ENCODE data around the gene TADA2B. TPM values are rescaled to one million over a fixed set of nuclear protein-coding genes. Genes with fewer than 3 reads are reported as not detected.
"Not testable (repeated sequence)": the region's sequence is repeated elsewhere in the genome, so short reads cannot be mapped to it uniquely, and the experiment has no call there.

The TADA2B gene
- total and polyA plus RNA-seq, 2 experiments from 2014 or later = 2.2 to 14.8 TPM

- WGBS, 2 experiments (ENCODE audit: low coverage in 1 of 2, low lambda C conversion rate in 2 of 2, missing lambda C conversion rate in 2 of 2) = 65 to 67% methylated on average over 6 of the region's 6 CpGs
- H3K9me3 ChIP-seq (ENCODE audit: low read depth) = no peaks in the 10 kb centered on the region
- no peak for TF ChIP-seq EZH2 (IDR thresholded peaks at IDR 0.05; ENCODE audit: insufficient read depth, poor library complexity, severe bottlenecking)
- no peak for TF ChIP-seq EZH2phosphoT487 (IDR thresholded peaks at IDR 0.05; ENCODE audit: insufficient read depth, low read depth)
Observed at GRCh38 chr4:7076696-7077082, 33.5 kb downstream of the TADA2B start.

GRCh38 chr4:7077371-7077770 is 34.2 kb downstream of the TADA2B start:
- H3K4me2 ChIP-seq (ENCODE audit: unreplicated experiment) = no peak overlapping the region
- H3K9me3 ChIP-seq (ENCODE audit: low read depth) = no peaks in the 10 kb centered on the region
- H3K27ac ChIP-seq = no peak overlapping the region
- no peaks in the 10 kb centered on the region for H3K4me1 ChIP-seq (ENCODE audit: insufficient read depth)
- no peak overlapping the region for H3K4me3 ChIP-seq
- H2AFZ ChIP-seq = no peak overlapping the region
- H3F3A ChIP-seq (ENCODE audit: insufficient read depth) = no peaks in the 10 kb centered on the region
- H3K79me2 ChIP-seq (ENCODE audit: insufficient read depth) = no peaks in the 10 kb centered on the region
- no peaks in the 10 kb centered on the region for H4K20me1 ChIP-seq (ENCODE audit: insufficient read depth)
- H3K36me3 ChIP-seq (ENCODE audit: low read depth) = no peaks in the 10 kb centered on the region
- WGBS, 2 experiments (ENCODE audit: low coverage in 1 of 2, low lambda C conversion rate in 2 of 2, missing lambda C conversion rate in 2 of 2) = 76 to 90% methylated on average over 12 of the region's 12 CpGs
- H3K9ac ChIP-seq = no peak overlapping the region
- H3K27me3 ChIP-seq (replicated peaks; ENCODE audit: insufficient read depth) = peaks cover 16% of the 10 kb centered on the region
- H3K9me2 ChIP-seq (ENCODE audit: insufficient read depth) = no peaks in the 10 kb centered on the region
- TF ChIP-seq EZH2 (IDR thresholded peaks at IDR 0.05; ENCODE audit: insufficient read depth, poor library complexity, severe bottlenecking) (no peak), EZH2phosphoT487 (IDR thresholded peaks at IDR 0.05; ENCODE audit: insufficient read depth, low read depth) (no peak)
- in situ Hi-C loops (cut with MboI) = loop anchor here (10.0 kb wide), 1 partner anchor 363 kb away; the partner anchor contains the start of gene BLOC1S4
- DNase-seq = no peak

More at GRCh38 chr4:7076696-7077082, 33.5 kb downstream of the TADA2B start:
- Histone ChIP-seq H3K36me3 (ENCODE audit: low read depth) (no peaks in the 10 kb centered on the region), H3F3A (ENCODE audit: insufficient read depth) (no peaks in the 10 kb centered on the region), H3K4me3 (no peak overlapping the region), H3K79me2 (ENCODE audit: insufficient read depth) (no peaks in the 10 kb centered on the region), H3K27me3 (replicated peaks; ENCODE audit: insufficient read depth) (peaks cover 16% of the 10 kb centered on the region), H4K20me1 (ENCODE audit: insufficient read depth) (no peaks in the 10 kb centered on the region), H3K9me2 (ENCODE audit: insufficient read depth) (no peaks in the 10 kb centered on the region), H3K9ac (no peak overlapping the region), H3K4me2 (ENCODE audit: unreplicated experiment) (no peak overlapping the region), H2AFZ (no peak overlapping the region), H3K27ac (no peak overlapping the region), H3K4me1 (ENCODE audit: insufficient read depth) (no peaks in the 10 kb centered on the region)
- no peak for DNase-seq
- in situ Hi-C loops (cut with MboI) = loop anchor here (10.0 kb wide), 1 partner anchor 362 kb away; the partner anchor contains the start of gene BLOC1S4

- Histone ChIP-seq H3K27ac (no peak overlapping the region), H3K4me2 (ENCODE audit: unreplicated experiment) (no peak overlapping the region), H3K79me2 (ENCODE audit: insufficient read depth) (no peaks in the 10 kb centered on the region), H3K9me3 (ENCODE audit: low read depth) (no peaks in the 10 kb centered on the region), H4K20me1 (ENCODE audit: insufficient read depth) (no peaks in the 10 kb centered on the region), H3F3A (ENCODE audit: insufficient read depth) (no peaks in the 10 kb centered on the region), H3K9me2 (ENCODE audit: insufficient read depth) (no peaks in the 10 kb centered on the region), H3K4me1 (ENCODE audit: insufficient read depth) (no peaks in the 10 kb centered on the region), H3K9ac (no peak overlapping the region), H3K4me3 (no peak overlapping the region), H3K27me3 (replicated peaks; ENCODE audit: insufficient read depth) (peaks cover 22% of the 10 kb centered on the region), H2AFZ (no peak overlapping the region), H3K36me3 (ENCODE audit: low read depth) (no peaks in the 10 kb centered on the region)
- no peak for DNase-seq
- in situ Hi-C loops (cut with MboI) = loop anchor here (10.0 kb wide), 1 partner anchor 363 kb away; the partner anchor contains the start of gene BLOC1S4
- WGBS, 2 experiments (ENCODE audit: low coverage in 1 of 2, low lambda C conversion rate in 2 of 2, missing lambda C conversion rate in 2 of 2) = 67 to 71% methylated on average over 5 of the region's 5 CpGs
- TF ChIP-seq EZH2 (IDR thresholded peaks at IDR 0.05; ENCODE audit: insufficient read depth, poor library complexity, severe bottlenecking) = no peak
- TF ChIP-seq EZH2phosphoT487 (IDR thresholded peaks at IDR 0.05; ENCODE audit: insufficient read depth, low read depth) = no peak
Observed at GRCh38 chr4:7078025-7078424, 34.9 kb downstream of the TADA2B start.

- not testable (repeated sequence) for H3K4me3 ChIP-seq; H3K9me2 ChIP-seq (ENCODE audit: insufficient read depth); H3K27ac ChIP-seq; H3K79me2 ChIP-seq (ENCODE audit: insufficient read depth); H3K36me3 ChIP-seq (ENCODE audit: low read depth); H2AFZ ChIP-seq; H3F3A ChIP-seq (ENCODE audit: insufficient read depth); H3K4me1 ChIP-seq (ENCODE audit: insufficient read depth); DNase-seq; H4K20me1 ChIP-seq (ENCODE audit: insufficient read depth); H3K9me3 ChIP-seq (ENCODE audit: low read depth); H3K4me2 ChIP-seq (ENCODE audit: unreplicated experiment); H3K9ac ChIP-seq
- in situ Hi-C loops (cut with MboI) = loop anchor here (10.0 kb wide), 1 partner anchor 365 kb away; the partner anchor contains the start of gene BLOC1S4
- H3K27me3 ChIP-seq (replicated peaks; ENCODE audit: insufficient read depth) = peaks cover 35% of the 10 kb centered on the region
Observed at GRCh38 chr4:7079483-7079882, 36.3 kb downstream of the TADA2B start.

GRCh38 chr4:7079909-7080308 is 36.7 kb downstream of the TADA2B start:
- not testable (repeated sequence) for H3K27ac ChIP-seq; DNase-seq; H3K79me2 ChIP-seq (ENCODE audit: insufficient read depth); H3F3A ChIP-seq (ENCODE audit: insufficient read depth); H2AFZ ChIP-seq; H3K9me3 ChIP-seq (ENCODE audit: low read depth); H3K9me2 ChIP-seq (ENCODE audit: insufficient read depth); H3K4me2 ChIP-seq (ENCODE audit: unreplicated experiment); H3K4me1 ChIP-seq (ENCODE audit: insufficient read depth); H3K36me3 ChIP-seq (ENCODE audit: low read depth); H4K20me1 ChIP-seq (ENCODE audit: insufficient read depth); H3K4me3 ChIP-seq; H3K9ac ChIP-seq
- peaks cover 39% of the 10 kb centered on the region for H3K27me3 ChIP-seq (replicated peaks; ENCODE audit: insufficient read depth)
- WGBS, 2 experiments (ENCODE audit: low coverage in 1 of 2, low lambda C conversion rate in 2 of 2, missing lambda C conversion rate in 2 of 2) = 59% methylated on average over 2 of the region's 2 CpGs
- in situ Hi-C loops (cut with MboI) = loop anchor here (10.0 kb wide), 1 partner anchor 365 kb away; the partner anchor contains the start of gene BLOC1S4
